Right forelimb (tissue), 1 donor: Measurements from ENCODE around the gene NEURL4.

ENCODE experiments used
- DNase-seq: peaks from one replicate; pipeline ENCODE4 v3.0.0-alpha.2; 2018

Gene NEURL4

GRCh38 chr17:7321466-7321865 is 7.7 kb downstream of the NEURL4 start:
- no peak for DNase-seq

GRCh38 chr17:7318121-7318860 is 10.8 kb downstream of the NEURL4 start:
- DNase-seq = no peak

- no peak for DNase-seq
Measured at GRCh38 chr17:7317161-7317803, 11.9 kb downstream of the NEURL4 start.

GRCh38 chr17:7315570-7316235 is 13.4 kb downstream of the NEURL4 start:
- DNase-seq = no peak

GRCh38 chr17:7314719-7315569 is 14.2 kb downstream of the NEURL4 start, which contains the start of gene GPS2:
Gene GPS2, minus strand, starts transcription at chr17:7315360. Its CDS starts 308 bp downstream, at chr17:7315052.
- DNase-seq = peak; percentile 96

- no peak for DNase-seq
Measured at GRCh38 chr17:7313890-7314718, 15.0 kb downstream of the NEURL4 start.

- DNase-seq = no peak
Measured at GRCh38 chr17:7313088-7313889, 15.8 kb downstream of the NEURL4 start.

GRCh38 chr17:7312432-7313087 is 16.6 kb downstream of the NEURL4 start:
- DNase-seq = no peak

GRCh38 chr17:7311110-7311705 is 17.9 kb downstream of the NEURL4 start:
- no peak for DNase-seq

GRCh38 chr17:7309628-7310027 is 19.5 kb downstream of the NEURL4 start:
- DNase-seq = no peak

- DNase-seq = peak; percentile 77
Measured at GRCh38 chr17:7308625-7309433, 20.3 kb downstream of the NEURL4 start.

GRCh38 chr17:7307686-7308624 is 21.2 kb downstream of the NEURL4 start:
- peak; percentile 60 for DNase-seq

GRCh38 chr17:7306911-7307685 is 22.0 kb downstream of the NEURL4 start, which contains the start of gene EIF5A:
Gene EIF5A, plus strand, starts transcription at chr17:7307628. Its CDS starts 2,008 bp downstream, at chr17:7309636.
- DNase-seq = peak; percentile 100

GRCh38 chr17:7304179-7304578 is 25.0 kb downstream of the NEURL4 start:
- DNase-seq = no peak

- peak; percentile 89 for DNase-seq
Measured at GRCh38 chr17:7296189-7296861, 32.8 kb downstream of the NEURL4 start.
